ENCODE measurements around the gene FOXP2. TPM values are rescaled to one million over a fixed set of nuclear protein-coding genes. Genes with fewer than 3 reads are reported as not detected.

Gene FOXP2
- total and polyA plus RNA-seq, 9 of the 15 experiments (the other 6 are each of a cell fraction or from before 2014, with no cell fraction given): not detected

GRCh38 chr7:114722562-114722961, 307.9 kb downstream of the FOXP2 start:
- intact Hi-C loops (cut with micrococcal nuclease) (no loop called here), in situ Hi-C loops (cut with MboI) (no loop called here)
- Histone ChIP-seq H3K9ac (ENCODE audit: insufficient read depth in 1 of 2, low read depth in 2 of 2, low read length in 2 of 2) (no peak overlapping the region), H4K20me1 (replicated peaks; ENCODE audit: control insufficient read depth, insufficient read depth, low read length) (no peaks in the 10 kb centered on the region), H3K36me3 (ENCODE audit: control insufficient read depth, insufficient read depth, low read length) (no peaks in the 10 kb centered on the region), H3K4me2 (ENCODE audit: insufficient read depth, low read length) (no peak overlapping the region), H3K4me1 (replicated peaks in 1 of 2; ENCODE audit: control insufficient read depth in 2 of 2, insufficient read depth in 2 of 2, low read length in 2 of 2) (no peaks in the 10 kb centered on the region), H3K27ac (ENCODE audit: extremely low read depth, low read depth, low read length) (no peak overlapping the region), H2AFZ (ENCODE audit: low read depth, low read length) (no peak overlapping the region), H3K9me3 (replicated peaks; ENCODE audit: control insufficient read depth, insufficient read depth, low read depth, low read length) (no peaks in the 10 kb centered on the region), H3K4me3 (no peak overlapping the region), H3K27me3 (ENCODE audit: control insufficient read depth in 2 of 2, insufficient read depth in 2 of 2, low read length in 2 of 2) (no peaks in the 10 kb centered on the region), H3K9me1 (ENCODE audit: control insufficient read depth, insufficient read depth, low read length) (no peaks in the 10 kb centered on the region), H3K79me2 (ENCODE audit: control insufficient read depth, insufficient read depth, low read length) (no peaks in the 10 kb centered on the region)
- BruUV-seq (replicated peaks): no TSS peak
- FAIRE-seq: no peak
- no peak for ATAC-seq
- ChIA-PET CTCF (ENCODE audit: low intra/inter-chr PET ratio) (no interaction called here), POLR2A (no interaction called here)
- no peak for DNase-seq (ENCODE audit: extremely low read depth in 1 of 4, low spot score in 3 of 4)
- TF ChIP-seq ZBTB9 (CRISPR knock-in tag; IDR thresholded peaks at IDR 0.05): no peak
- TF ChIP-seq HES1 (IDR thresholded peaks at IDR 0.05; ENCODE audit: low read depth): no peak
- TF ChIP-seq MTA3 (IDR thresholded peaks at IDR 0.05; ENCODE audit: borderline replicate concordance): no peak
- TF ChIP-seq SNAPC5 (CRISPR knock-in tag; IDR thresholded peaks at IDR 0.05): no peak
- no peak for TF ChIP-seq U2AF1 (optimal IDR thresholded peaks at IDR 0.05; ENCODE audit: low read depth, low read length)
- TF ChIP-seq NFRKB (IDR thresholded peaks at IDR 0.05; ENCODE audit: low read depth): no peak
- no peak for TF ChIP-seq ZNF316 (IDR thresholded peaks at IDR 0.05)
- no peak for TF ChIP-seq KHSRP (IDR thresholded peaks at IDR 0.05)
- TF ChIP-seq GTF2B (IDR thresholded peaks at IDR 0.05; ENCODE audit: extremely low read depth, insufficient read length): no peak
- no peak for TF ChIP-seq ERF (CRISPR knock-in tag; IDR thresholded peaks at IDR 0.05)
- TF ChIP-seq ZBTB12 (CRISPR knock-in tag; IDR thresholded peaks at IDR 0.05): no peak
- TF ChIP-seq RAD51 (IDR thresholded peaks at IDR 0.05; ENCODE audit: borderline replicate concordance, low read depth): no peak
- no peak for TF ChIP-seq ZNF449 (CRISPR knock-in tag; IDR thresholded peaks at IDR 0.05)
- no peak for TF ChIP-seq DPF2 (IDR thresholded peaks at IDR 0.05)
- no peak for TF ChIP-seq ZNF695 (CRISPR knock-in tag; IDR thresholded peaks at IDR 0.05)
- no peak for TF ChIP-seq ZNF277 (CRISPR knock-in tag; IDR thresholded peaks at IDR 0.05; ENCODE audit: borderline replicate concordance)
